ENCODE results near the gene MAD1L1. TPM values are rescaled to one million over a fixed set of nuclear protein-coding genes. Genes with fewer than 3 reads are reported as not detected.

Gene MAD1L1
- total and polyA plus RNA-seq, 2 of the 4 experiments (the other 2 are of a cell fraction) = 29.0 to 40.9 TPM

DNA sequence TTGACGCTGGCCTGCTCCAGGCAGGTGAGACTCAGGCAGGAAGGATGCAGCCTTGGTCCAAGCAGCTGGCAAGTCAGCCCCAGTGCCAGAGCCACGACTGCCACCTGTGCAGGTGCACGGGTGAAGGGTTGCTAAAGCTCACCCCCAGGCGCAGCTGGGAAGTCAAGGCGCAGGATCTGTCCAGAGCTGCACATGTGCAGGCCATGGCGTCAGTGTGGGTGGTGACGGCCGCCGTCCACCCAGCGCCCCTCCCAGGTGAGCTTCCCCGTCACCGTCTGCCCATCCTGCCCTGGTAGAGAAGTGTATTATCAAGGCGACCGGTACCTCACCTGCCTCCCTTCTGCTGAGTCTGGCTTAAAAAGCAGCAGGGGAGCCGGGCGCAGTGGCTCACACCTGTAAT lies 110.1 kb downstream of the MAD1L1 start:
- Histone ChIP-seq H4K5ac (ENCODE audit: low read depth, low read length) (no peak overlapping the region), H2AK5ac (ENCODE audit: low read depth, low read length) (no peak overlapping the region), H3K9me3 (ENCODE audit: control insufficient read depth, insufficient read depth, low read length) (no peaks in the 10 kb centered on the region), H4K8ac (ENCODE audit: low read depth in 2 of 2, low read length in 2 of 2) (no peak overlapping the region), H3K9ac (ENCODE audit: low read depth, low read length) (no peak overlapping the region), H2AFZ (replicated peaks; ENCODE audit: low read length, poor library complexity) (no peak overlapping the region), H2BK20ac (ENCODE audit: low read depth, low read length) (no peak overlapping the region), H3K18ac (ENCODE audit: low read depth, low read length) (no peak overlapping the region), H3K4me2 (ENCODE audit: low read depth, low read length) (no peak overlapping the region), H2BK15ac (ENCODE audit: low read depth, low read length) (no peak overlapping the region), H3K27me3 (ENCODE audit: control insufficient read depth, insufficient read depth, low read length) (no peaks in the 10 kb centered on the region), H3K4ac (ENCODE audit: low read depth, low read length) (no peak overlapping the region), H4K91ac (ENCODE audit: insufficient read depth, low read depth, low read length) (no peak overlapping the region), H3K4me1 (ENCODE audit: control insufficient read depth, insufficient read depth, low read length) (no peaks in the 10 kb centered on the region), H3K79me1 (ENCODE audit: low read depth in 1 of 2, low read length in 2 of 2) (no peaks in the 10 kb centered on the region; a peak in 1 of 4 replicates), H2BK5ac (ENCODE audit: low read depth, low read length, poor library complexity, severe bottlenecking) (no peak overlapping the region), H4K20me1 (ENCODE audit: insufficient read depth, low read length) (no peaks in the 10 kb centered on the region; the same call in 1 of the 2 replicates), H3K4me3 (ENCODE audit: insufficient read depth, low read depth, low read length) (no peak overlapping the region), H3K36me3 (ENCODE audit: control insufficient read depth, insufficient read depth, low read length) (peaks cover 8% of the 10 kb centered on the region; the same call in 1 of the 2 replicates), H3K27ac (ENCODE audit: insufficient read depth, low read length) (no peak overlapping the region), H3K14ac (replicated peaks; ENCODE audit: low read depth, low read length) (no peak overlapping the region), H2AK9ac (replicated peaks; ENCODE audit: low read depth, low read length, poor library complexity) (no peak overlapping the region), H3K9me1 (ENCODE audit: insufficient read depth, low read length) (no peaks in the 10 kb centered on the region), H3K23ac (ENCODE audit: low read depth, low read length) (no peak overlapping the region), H2BK120ac (ENCODE audit: low read depth, low read length) (no peak overlapping the region), H3K56ac (ENCODE audit: extremely low read depth, insufficient read depth, low read length) (no peak overlapping the region)
- no TSS peak for BruUV-seq (replicated peaks)
- intact Hi-C loops (cut with micrococcal nuclease) = no loop called here
- in situ Hi-C loops (cut with MboI; ENCODE audit: low sequenced_read_pairs) = no loop called here
- no peak for ATAC-seq (ENCODE audit: low read depth)
- no peak for TF ChIP-seq MAFK (IDR thresholded peaks at IDR 0.05; ENCODE audit: low read depth, low read length)
- TF ChIP-seq RCOR1 (IDR thresholded peaks at IDR 0.05; ENCODE audit: insufficient replicate concordance, low read length) = no peak
- TF ChIP-seq NFE2L2 (IDR thresholded peaks at IDR 0.05; ENCODE audit: low read depth, low read length) = no peak
- no peak for TF ChIP-seq POLR2A (IDR thresholded peaks at IDR 0.05; ENCODE audit: low read depth, low read length)
- TF ChIP-seq RFX5 (IDR thresholded peaks at IDR 0.05; ENCODE audit: low read depth, low read length) = no peak
- TF ChIP-seq CHD1 (IDR thresholded peaks at IDR 0.05; ENCODE audit: low read depth, low read length) = no peak
- no peak for TF ChIP-seq CTCF (conservative IDR thresholded peaks at IDR 0.05; ENCODE audit: low read depth, low read length)
- no peak for TF ChIP-seq BHLHE40 (IDR thresholded peaks at IDR 0.05; ENCODE audit: low read depth, low read length)
- TF ChIP-seq MXI1 (IDR thresholded peaks at IDR 0.05; ENCODE audit: borderline replicate concordance, low read depth, low read length) = no peak
- TF ChIP-seq MAZ (IDR thresholded peaks at IDR 0.05; ENCODE audit: borderline replicate concordance, low read depth, low read length) = no peak
- TF ChIP-seq, protein P1, sequence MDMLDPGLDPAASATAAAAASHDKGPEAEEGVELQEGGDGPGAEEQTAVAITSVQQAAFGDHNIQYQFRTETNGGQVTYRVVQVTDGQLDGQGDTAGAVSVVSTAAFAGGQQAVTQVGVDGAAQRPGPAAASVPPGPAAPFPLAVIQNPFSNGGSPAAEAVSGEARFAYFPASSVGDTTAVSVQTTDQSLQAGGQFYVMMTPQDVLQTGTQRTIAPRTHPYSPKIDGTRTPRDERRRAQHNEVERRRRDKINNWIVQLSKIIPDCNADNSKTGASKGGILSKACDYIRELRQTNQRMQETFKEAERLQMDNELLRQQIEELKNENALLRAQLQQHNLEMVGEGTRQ (IDR thresholded peaks at IDR 0.05; ENCODE audit: low read depth, low read length) = no peak
- DNase-seq = no peak
- 97% methylated on average over 13 of the region's 16 CpGs; no CpG with 5 or more reads in 1 of the 2 experiments for WGBS, 2 experiments (ENCODE audit: extremely low coverage in 2 of 2, insufficient read length in 1 of 2)
- ChIA-PET CTCF (no interaction called here), POLR2A (ENCODE audit: unreplicated experiment) (no interaction called here)
- dilution Hi-C loops (cut with HindIII; ENCODE audit: low sequenced_read_pairs, unreplicated experiment) = no loop called here
